Embryonic facial prominence (tissue), 1 donor: Measurements from ENCODE around the gene CDK2.

Experiments used
- DNase-seq: peaks from one replicate; pipeline ENCODE4 v3.0.0-alpha.2; 2016; ENCODE audit errors: extremely low spot score

The CDK2 gene

DNA sequence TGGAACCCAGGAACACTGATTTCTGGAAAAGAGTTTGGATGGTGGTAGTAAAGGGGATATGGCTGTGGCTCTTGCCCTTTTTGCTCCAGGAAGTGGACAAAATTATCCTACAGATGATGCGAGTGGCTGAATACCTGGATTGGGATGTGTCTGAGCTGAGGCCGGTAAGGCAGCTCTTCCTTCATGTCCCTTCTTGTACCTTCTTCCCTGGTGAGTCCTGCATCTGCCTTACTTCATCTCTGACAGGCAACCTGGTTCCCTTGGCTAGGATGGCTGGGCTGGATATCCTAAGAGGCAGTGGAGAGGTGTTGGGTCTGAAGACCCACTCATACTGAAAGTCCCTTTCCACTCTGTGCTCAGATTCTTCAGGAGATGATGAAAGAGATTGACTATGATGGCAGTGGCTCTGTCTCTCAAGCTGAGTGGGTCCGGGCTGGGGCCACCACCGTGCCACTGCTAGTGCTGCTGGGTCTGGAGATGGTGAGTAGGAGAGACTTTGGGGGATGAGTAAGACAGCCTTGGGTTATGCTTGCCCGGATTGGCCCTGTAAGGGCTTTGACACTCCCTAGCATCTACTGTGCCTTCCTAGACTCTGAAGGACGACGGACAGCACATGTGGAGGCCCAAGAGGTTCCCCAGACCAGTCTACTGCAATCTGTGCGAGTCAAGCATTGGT, 27.7 kb upstream of the CDK2 start:
- no peak for DNase-seq

DNA sequence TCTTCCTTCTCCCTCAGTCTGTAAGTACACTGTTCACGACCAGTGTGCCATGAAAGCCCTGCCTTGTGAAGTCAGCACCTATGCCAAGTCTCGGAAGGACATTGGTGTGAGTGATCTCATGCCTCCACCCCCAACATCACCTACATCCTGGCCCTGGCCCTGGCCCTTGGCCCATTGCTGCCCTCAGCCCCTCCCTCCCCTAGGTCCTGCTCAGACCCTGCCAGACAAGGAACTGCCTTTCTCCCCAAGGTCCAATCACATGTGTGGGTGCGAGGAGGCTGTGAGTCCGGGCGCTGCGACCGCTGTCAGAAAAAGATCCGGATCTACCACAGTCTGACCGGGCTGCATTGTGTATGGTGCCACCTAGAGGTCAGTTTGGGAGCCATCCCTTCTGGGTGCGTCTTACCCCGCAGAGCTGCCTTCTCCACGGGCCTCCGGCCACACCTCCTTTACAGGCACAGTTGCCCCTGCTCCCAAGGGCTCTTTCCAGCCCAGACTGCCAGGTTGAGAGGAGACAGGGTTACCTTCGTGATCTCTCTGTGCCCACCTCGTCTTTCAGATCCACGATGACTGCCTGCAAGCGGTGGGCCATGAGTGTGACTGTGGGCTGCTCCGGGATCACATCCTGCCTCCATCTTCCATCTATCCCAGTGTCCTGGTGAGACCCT, 26.4 kb upstream of the CDK2 start:
- peak; percentile 62 for DNase-seq

DNA sequence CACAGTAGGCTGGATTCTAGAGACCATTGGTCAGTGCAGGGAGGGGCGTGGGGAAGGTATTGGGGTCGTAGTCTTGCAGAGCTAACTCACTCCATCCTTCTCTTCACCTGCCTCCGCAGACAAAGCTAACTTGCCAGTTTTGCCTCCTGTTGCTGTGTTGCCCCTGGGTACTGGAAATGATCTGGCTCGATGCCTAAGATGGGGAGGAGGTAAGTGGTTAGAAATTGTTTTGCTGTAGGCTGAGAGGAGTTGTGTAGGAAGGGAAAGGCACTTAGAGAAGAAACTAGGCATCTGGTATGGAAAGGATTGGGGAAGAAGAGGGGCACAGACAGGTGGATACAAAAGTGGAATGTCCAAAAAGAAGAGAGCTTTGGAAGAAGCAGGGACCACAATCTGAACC, 24.6 kb upstream of the CDK2 start:
- no peak for DNase-seq

DNA sequence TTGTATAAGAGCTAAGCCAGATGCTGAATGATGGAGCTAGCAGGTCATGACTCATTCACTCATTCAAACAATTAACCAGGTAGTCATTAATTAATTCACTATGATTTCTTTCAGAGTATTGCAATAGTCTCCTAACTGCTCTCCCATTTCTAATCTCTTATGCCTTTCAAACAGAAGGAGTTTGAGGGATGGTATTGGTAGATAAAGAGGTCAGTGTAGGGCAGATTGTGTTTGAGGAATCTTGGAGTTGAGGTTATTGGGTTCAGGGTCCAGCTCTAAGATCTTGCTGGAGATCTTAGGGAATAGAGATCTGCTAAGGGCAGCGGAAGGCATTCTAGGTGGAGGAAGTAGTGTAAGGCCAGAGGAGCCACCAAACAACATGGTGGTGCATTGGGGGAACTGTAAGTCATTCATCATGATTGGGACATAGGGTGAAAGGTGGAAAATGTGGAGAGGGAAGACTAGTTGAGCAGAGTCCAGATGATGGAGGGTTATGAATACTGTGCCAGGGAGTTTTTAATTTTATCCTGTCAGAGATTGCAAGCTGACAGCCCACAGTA, 24.0 kb upstream of the CDK2 start:
- no peak for DNase-seq

DNA sequence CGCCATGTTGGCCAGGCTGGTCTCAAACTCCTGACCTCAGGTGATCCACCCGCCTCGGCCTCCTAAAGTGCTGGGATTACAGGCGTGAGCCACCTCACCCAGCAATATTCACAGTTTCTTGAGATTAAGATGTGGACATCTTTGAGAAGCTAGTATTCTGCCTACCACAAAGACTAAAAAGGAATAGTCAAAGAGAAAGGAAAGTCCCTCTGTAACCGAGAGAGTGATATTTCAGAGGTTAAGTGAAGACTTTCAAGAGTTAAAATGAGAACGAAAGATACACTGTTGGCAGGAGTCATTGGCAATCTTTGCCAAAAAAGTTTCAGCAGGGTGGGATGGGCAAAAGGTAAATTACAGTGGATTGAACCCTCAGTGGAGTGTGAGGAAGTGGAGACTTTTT, 20.1 kb upstream of the CDK2 start:
- DNase-seq, result no peak

DNA sequence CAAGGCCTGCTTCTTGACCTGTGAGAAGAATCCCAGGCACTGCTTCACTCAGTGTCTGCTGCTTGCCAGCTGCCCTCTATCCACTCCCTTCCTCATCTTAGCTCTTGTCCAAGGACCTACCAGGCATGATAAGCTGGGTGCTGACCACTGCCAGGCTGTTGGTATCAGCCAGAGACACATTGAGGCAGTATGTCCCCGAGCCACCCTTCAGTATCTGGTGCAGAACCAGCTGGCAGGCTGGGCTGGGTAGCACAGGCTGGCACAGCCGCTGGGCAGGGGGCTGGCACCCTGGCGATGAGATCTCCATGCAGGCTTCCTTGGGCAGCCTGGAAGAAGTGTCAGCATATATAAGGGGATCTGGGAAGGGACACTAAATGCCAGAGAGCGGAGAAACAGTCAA, 11.3 kb upstream of the CDK2 start:
- no peak for DNase-seq

DNA sequence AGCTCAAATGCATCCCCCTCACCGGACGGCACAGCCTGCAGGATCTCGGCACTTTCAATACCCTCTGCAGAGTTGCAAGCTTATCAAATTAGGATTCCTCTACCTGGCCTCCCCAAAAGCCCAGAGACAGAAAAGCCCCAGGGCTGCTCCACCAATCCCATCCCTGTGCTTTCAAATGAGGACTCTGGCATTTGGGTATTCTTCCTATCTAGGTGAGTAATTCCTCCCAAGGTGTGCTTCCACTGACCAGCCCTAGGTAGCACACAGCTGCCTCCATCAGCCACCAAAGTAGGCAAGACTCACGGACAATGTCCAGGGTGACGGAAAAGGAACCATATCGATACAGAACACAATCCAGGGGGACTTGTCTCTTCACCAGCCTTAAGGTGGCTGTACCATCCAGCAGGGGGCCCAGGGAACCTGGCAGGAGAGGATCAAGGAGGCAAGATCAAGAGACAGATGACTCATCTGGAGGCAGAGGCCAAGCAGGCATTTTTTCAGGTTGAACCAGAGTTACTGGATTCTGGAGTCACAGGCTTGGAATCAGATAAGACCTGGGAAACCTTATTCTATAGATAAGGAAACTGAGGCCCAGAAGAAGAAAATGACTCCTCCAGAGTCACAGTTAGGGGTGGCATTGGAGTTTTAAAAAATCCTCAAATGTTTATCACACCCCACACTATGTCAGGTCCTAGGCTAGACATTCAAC, 10.7 kb upstream of the CDK2 start:
- DNase-seq, result no peak

DNA sequence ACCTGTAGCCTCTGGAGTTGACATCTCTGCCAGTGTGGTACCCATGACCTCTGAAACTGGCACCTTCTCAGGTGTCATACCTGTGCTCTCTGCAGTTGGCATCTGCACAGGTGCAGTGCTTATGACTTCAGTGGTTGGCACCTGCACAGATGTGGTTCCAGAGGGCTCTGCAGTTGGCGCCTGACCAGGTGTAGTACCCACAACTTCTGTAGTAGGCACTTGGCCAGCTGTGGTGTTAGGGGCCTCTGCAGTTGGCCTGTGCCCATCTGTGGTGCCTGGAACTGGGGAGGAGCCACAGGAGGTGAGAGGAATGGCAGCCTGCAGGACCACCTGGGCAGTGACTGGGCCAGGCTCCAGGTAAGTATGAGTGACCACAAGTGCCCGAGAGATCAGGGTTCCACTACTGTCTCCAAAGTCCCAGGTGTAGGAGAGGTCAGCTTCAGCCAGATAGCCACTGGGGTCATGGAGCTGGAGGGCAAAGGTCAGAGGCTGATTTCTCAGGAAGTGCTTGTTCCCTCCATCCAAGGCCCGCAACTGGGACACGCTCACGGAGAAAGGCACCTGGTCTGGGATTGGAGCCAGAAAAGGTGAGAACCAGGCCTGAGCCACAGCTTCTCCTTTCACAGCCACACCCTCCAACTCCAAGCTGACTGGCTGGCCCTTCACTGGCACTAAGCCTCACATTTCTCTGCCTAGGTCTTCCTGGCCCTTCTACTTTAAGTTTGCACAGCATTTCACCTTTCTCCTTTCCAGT, 9.3 kb upstream of the CDK2 start:
- DNase-seq, result no peak

DNA sequence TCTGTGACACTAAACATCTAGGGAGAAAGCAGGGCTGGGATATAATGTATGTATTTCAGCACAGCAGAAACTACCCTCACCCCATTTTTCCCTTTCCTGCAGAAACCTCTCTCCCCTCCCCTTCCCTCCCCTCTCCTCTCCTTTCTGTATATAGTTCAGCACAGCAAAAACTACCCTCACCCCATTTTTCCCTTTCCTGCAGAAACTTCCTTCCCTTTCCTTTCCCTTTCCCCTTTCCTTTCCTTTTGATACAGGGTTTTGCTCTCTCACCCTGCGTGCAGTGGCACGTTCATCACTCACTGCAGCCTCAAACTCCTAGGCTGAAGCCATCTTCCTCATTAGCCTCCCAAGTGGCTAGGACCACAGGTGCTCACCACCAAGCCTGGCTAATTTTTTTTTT, 2.9 kb upstream of the CDK2 start:
- DNase-seq, result no peak

DNA sequence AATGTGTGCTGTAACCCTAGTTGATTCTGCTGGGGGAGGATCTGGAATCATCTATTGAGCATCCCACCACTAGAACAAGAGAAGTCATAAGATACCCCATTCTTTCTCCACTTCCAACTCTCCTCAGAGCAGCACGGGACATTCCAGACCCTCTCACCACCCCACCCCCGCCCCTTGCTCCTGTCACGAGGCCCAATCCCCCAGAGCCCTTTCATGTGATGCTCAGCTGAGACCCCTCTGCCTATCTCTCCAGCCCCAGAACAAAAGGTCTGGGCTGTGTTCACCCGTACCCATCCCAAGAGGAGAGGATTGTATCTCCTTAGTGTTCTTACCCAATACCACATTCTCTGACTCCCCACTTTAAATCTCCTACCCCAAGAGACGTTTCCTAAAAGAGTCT, 1.4 kb upstream of the CDK2 start:
- no peak for DNase-seq

DNA sequence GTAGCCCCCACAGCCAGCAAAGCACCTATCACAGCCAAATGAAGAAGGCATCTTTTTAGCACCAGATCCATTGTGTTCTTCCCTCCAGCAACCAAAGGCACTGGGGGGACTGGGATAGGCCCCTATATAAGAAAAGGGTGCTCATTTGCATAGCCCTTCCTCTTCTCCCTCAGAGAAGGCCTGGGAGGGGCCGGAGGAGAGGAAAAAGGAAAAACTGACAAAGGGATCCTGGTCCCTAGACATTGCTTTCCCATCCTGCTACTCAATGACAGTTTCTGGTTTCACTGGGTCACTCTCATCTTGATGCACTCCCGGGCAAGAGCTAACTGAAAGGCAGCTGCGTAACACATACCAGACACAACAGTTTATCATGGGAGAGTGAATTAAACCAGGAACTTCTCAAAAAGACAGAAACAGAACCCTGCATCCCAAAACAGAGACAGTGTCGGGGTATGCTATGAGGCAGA, 656 bp upstream of the CDK2 start, which contains the start of gene PMEL:
PMEL (minus strand) TSS at position 102 of the 467 bp plus-strand sequence; CDS start at position 71, 31 bp downstream.
- no peak for DNase-seq

DNA sequence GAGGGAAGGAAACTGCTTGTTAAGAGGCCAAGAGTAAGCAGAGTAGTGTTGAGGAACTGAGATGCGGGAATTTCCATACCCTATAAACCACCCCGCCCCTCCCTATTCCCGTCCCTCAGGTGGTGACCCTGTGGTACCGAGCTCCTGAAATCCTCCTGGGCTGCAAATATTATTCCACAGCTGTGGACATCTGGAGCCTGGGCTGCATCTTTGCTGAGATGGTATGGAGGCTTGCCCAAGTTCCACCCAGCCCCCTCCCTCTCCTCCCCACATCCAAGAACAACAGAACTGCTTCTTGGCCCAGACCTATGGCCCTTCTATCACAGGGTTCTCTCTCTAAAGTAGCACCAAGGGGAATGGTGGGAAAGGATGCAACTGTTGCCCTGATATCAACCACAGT, 2.7 kb downstream of the CDK2 start:
- DNase-seq, result no peak

DNA sequence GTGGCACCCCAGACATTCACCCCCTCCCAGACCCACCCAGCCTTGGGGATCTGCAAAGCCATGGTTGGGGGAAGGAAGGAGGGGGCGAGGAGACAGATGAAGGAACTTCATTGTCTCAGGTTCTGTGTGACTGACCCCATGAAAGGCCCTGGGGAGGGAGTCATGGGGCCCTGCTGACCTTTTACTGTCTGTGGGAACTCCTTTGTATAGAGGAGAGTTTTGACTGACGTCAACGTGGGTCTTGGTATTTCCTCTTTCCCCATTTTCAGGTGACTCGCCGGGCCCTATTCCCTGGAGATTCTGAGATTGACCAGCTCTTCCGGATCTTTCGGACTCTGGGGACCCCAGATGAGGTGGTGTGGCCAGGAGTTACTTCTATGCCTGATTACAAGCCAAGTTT, 4.1 kb downstream of the CDK2 start:
- DNase-seq, result no peak

DNA sequence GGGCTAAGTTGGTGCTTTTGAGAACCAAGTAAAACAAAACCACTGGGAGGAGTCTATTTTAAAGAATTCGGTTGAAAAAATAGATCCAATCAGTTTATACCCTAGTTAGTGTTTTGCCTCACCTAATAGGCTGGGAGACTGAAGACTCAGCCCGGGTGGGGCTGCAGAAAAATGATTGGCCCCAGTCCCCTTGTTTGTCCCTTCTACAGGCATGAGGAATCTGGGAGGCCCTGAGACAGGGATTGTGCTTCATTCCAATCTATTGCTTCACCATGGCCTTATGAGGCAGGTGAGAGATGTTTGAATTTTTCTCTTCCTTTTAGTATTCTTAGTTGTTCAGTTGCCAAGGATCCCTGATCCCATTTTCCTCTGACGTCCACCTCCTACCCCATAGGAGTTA, 5.4 kb downstream of the CDK2 start:
- DNase-seq, result no peak

DNA sequence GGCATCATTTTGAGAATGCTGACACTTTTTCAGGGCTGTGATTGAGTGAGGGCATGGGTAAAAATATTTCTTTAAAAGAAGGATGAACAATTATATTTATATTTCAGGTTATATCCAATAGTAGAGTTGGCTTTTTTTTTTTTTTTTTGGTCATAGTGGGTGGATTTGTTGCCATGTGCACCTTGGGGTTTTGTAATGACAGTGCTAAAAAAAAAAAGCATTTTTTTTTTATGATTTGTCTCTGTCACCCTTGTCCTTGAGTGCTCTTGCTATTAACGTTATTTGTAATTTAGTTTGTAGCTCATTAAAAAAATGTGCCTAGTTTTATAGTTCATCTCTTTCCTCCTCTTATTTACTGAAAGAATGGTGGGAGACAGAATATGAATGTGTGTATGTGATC, 5.8 kb downstream of the CDK2 start:
- DNase-seq, result no peak

DNA sequence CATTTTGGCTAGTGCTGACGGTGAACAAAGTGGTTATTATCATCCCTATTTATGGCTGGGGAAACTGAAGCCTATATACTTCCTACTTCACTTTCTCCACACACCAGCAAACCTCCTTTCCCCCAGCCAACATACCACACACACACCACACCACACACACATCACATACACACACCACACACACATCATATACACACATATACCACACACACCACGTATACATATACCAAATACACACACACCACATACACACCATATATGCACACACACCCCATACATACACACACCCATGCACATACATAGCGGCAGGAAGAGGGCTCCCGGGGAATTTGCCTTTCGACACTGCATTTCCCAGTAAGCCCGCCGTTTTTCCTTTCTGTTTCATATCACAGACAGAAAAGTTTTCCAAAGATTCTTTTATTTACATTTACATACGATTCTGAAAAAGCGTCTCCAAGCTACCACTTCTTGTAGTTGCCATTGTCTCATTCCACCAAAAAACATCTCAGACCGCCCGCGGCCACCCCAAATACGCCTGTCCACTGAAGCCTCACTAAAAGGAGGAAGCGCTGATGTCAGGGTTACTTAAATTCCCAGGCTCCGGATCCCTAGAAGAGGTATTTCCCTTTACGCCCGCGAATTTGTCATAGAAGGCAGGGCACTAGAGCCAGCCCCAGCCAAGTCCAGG, 6.4 kb downstream of the CDK2 start:
- peak; percentile 26 for DNase-seq

DNA sequence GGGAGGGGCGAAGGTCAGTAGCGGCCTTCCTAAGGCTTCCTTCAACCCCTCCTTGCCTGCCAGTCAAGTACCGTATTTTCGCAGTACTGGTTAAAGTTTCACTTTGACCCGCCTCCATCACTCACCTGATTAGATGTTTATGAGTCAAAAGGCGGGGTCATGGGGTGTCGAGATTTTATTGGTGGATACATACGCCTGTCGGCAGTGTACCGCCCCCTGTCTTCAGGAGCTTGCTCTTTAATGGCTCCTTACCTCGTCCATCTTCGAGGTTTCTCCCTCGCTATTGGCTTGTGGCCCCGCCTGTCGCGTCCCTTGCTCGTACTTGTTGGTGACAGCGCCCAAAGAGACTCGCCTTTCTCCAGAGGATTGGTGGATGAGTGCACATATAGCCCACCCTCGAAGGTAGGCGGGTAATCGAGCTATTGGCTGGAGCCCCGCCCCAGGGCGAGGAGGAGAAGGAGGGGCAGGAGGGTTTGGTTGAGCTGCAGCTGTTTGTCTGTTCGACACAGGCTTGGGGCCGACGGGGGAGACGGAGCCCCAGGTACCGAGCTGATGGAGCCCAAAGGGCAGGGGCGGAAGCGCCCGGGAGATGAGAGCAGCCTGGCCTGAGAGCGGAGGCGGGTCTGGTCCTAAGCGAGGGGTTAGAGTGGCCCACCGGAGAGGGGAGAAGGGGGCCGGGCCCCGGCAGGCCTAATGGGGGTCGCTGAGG, 7.1 kb downstream of the CDK2 start, which contains the start of gene RAB5B:
RAB5B (plus strand) TSS at position 480 of the 709 bp plus-strand sequence. CDS start 12,883 bp downstream, outside the sequence.
- peak; percentile 100 for DNase-seq

DNA sequence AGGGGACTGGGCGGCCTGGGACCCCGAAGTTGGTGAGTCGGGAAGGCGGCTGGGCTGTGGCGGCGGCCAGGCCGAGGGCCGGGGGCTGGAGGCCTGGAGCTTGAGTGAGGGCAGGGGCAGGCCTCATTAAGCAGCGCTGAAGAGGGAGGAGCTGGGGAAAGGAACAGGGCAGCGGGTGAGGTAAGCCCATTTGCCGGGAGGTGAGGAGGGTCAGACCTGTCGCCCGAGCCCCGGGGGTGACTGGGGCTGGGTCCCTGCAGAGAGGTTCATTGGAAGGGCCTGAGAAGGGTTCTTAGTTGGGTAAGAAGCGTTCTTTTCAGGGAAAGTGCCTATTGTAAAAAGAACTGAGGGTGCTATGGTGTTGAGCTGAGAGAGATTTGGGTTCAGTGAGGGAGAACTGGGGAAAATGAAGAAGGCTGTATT, 7.7 kb downstream of the CDK2 start:
- DNase-seq, result no peak

DNA sequence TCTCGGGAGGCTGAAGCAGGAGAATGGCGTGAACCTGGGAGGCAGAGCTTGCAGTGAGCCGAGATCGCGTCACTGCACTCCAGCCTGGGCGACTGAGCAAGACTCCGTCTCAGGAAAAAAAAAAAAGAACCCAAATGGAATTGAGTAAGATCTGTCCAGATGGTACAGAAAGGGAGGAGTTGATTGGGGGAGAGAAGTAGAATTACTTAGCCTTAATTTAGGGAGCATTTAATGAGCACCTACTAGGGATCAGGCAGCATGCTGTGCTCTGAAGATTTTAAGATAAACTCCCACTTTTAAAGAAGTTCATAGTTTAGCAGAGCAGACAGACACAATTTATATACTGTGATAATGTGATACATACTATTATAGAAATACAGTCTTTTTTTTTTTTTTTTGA, 11.8 kb downstream of the CDK2 start:
- no peak for DNase-seq

DNA sequence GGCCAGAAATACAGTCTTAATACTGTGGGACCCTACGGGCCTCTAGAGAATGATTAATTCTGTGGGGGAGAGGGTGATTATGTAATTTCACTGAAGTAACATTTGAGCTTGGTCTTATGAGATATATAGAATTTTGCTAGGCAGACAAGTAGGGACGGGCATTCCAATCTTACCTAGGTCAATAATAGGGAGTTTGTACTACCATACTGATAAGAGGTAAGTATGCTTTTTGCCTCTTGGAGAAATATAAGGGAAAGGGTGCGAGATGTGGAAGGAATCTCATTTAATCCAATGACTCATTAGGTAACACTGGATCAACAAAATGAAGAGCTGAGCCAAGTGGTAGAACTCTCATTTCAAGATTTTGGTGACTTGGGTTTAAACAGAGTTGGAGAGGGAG, 12.4 kb downstream of the CDK2 start:
- DNase-seq, result no peak
